HG03025 (cell line): Measurements from ENCODE around the gene ELL.
"Not testable (repeated sequence)": the region's sequence is repeated elsewhere in the genome, so short reads cannot be mapped to it uniquely, and the experiment has no call there.

Source experiments
- ATAC-seq: cut with Tn5 transposase; IDR thresholded peaks from one replicate; pipeline ENCODE4 v1.9.1; 2021; ENCODE audit warnings: mild to moderate bottlenecking, moderate library complexity; ENCODE audit not compliant: unreplicated experiment, low FRiP score

The ELL gene

DNA sequence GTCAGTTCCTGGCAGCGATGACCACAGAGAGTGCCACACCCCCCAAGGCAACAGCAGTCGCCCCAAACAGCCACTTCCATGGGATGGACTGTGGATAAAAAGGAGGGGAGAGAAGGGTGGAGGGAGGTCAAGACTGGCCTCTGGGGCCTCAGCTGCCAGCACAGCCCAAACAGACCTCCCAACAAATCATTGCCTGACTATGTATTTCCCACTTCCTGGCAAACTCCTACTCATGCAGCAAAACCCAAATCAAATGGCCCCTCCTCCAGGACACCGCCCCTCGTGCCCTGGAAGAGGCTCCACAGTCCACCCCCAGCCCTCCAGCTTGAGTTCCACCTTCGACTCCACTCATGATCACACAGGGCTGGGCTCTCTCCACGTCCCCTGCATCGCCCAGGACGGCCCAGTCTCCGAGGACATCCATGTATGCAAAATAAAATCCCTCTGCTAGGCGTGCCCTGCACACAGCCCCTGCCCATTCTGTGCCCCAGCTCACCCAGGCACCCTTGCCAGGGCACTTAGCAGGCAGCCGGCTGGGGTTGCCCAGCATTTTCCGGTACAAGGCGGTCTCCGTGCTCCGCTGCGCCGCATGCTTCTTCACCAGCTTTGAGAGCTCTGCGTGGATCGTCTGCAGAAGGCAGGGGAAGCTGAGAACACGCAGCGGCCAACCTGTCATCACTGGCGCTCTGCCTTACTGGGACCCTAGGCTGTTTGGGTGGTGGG lies 10.5 kb upstream of the ELL start:
- ATAC-seq: no peak

DNA sequence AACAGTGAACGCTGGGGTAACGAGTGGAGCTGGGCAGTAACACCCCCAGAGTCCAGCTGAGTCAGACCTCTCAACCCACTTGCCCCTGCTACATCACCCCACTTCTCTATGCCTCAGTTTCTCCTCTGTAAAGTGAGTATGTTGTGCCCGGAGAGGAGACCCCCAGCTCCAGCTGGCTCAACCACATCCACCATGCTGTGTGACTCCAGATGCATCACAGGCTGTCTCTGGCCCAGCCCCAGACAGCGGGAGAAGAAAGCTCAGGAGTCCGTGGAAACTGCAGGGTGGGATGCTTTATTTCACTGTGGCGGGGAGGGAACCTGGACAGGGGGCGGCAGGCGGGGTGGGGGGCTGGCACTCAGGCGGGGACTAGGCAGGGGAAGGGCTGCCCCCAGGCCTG lies 9.6 kb upstream of the ELL start:
- no peak for ATAC-seq

DNA sequence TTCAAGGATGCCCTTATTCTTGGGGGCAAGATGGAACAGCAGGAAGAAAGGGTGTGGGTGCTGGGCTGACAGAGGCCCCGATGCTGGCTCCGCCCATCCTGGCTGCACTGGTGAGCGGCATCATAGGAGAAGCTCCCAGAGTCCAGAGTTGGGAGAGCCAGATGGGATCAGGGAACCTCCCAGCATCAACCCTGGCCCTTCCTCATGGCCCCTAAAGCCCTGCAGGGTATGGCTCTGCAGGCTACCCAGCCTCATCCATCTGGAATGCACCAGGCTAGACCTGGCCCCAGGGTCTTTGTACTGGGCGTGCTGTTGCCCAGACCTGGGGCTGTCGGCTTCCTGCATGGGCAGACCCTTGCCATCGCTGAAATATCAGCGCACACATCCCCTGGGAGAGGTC lies 7.9 kb upstream of the ELL start:
- no peak for ATAC-seq

DNA sequence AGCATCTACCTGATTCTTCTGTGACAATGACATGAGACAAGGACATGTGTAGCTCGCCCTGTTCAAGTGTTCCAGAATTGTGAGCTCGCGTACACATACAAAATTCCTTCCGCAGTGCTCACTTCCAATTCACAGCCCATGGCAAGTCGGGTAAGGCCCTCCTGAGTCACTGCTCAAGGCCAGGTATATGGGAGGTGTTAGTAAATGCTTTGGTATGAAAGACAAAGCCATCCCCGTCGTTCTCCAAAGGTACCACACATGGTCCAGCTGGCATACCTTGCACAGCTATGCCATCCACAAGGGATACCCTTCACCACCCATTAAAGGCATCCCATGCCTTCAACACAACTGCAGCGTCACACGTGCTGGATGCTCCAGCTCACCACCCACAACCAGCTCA lies 4.4 kb upstream of the ELL start:
- no peak for ATAC-seq

DNA sequence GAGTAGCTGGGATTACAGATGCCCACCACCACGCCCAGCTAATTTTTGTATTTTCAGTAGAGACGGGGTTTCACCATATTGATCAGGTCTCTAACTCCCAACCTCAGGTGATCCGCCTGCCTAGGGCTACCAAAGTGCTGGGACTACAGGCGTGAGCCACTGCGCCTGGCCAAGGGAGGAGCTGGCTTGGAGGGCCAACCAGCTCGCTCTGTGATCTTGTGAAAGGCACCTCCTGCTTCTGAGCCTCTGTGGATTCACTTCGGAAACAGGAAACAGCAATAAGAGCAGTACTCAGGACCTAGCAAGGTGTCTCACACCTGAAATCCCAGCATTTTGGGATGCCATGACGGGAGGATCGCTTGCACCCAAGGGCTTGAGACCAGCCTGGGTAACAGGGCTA lies 2.0 kb upstream of the ELL start:
- no peak for ATAC-seq

DNA sequence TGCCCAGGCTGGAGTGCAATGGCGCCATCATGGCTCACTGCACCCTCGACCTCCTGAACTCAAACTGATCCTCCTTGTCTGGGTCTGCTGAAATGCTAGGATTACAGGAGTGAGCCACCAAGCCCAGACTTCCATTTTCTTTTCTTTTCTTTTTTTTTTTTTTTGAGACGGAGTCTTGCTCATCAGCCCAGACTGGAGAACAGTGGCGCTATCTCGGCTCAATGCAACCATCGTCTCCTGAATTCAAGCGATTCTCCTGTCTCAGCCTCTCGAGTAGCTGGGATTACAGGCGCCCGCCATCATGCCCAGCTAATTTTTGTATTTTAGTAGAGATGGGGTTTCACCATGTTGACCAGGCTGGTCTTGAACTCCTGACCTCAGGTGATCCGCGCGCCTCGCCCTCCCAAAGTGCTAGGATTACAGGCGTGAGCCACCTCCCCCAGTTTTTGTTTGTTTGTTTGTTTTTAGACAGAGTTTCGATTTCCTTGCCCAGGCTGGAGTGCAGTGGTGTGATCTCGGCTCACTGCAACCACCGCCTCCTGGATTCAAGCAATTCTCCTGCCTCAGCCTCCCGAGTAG lies 1.1 kb upstream of the ELL start:
- not testable (repeated sequence) for ATAC-seq

DNA sequence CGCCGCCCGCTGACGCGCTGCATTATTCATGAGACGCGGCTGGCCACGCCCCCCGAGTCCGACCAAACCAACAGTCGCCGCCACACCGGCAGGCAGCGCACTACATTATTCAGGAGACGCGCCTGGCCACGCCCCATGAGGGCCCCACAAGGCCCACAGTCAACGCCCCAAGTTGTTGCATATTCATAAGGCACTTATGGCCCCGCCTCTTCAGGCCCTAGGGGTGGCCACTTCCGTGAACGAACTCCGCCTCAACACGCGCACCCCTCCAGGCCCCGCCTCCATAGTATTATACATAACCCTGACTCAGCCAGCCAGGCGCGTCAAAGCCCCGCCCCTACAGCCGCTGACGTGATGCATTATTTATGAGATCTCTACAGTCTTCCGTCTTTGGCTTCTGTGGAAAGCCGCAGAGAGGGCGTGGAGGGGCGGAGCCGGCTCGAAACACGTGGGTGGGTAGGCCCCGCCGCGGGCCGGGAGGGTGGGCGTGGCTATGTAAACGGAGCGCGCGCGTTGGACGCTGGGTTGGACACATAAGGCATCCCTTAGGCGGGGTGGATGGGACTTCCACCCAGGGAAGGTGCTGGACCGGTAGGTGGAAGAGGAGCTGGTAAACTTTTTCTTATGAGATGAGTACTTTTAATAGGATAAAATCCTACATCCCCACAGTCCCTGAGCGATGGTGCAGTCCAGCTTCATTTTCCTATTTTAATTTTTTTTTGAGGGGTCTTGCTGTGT lies 423 bp upstream of the ELL start:
- peak; percentile 86 for ATAC-seq

DNA sequence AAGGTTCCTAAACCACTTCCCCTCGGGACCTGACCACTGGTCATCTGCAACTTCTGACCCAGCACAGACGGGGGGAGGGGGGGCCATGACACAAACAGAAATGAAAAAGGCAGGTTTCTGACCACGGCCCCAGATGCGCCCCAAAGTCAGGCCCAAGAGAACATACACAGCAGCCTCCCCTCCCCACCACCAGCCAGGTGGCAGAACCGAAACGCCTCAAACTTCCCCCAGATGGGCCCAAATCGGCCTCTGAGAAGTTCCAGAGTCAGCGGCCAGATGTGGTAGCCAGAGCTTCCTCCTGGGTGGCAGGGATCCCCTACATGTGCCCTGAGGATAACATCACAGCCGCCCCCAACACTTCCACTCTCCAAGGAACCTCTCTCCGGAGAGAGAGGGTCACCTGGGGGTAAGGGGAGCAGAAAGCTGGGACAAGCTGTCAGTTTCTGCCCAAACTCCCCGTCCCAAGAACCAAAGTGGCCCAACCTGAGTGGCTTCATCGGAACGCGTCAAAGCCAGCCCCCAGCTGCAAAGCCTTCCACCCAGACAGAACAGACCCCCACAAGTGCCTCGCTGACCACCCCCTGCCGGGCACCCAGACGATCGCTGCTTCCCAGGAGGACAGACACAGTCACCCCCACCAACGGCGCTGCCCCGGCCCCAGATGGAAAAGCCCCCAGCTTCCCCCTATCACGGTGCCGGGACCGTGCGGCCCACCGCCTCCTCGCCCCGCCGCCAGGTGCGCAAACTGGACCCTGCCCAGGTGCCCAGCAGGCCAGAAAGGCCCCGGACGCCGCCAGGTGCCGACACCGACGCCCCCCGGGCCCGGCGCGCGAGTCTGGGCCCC lies 800 bp downstream of the ELL start:
- no peak for ATAC-seq

DNA sequence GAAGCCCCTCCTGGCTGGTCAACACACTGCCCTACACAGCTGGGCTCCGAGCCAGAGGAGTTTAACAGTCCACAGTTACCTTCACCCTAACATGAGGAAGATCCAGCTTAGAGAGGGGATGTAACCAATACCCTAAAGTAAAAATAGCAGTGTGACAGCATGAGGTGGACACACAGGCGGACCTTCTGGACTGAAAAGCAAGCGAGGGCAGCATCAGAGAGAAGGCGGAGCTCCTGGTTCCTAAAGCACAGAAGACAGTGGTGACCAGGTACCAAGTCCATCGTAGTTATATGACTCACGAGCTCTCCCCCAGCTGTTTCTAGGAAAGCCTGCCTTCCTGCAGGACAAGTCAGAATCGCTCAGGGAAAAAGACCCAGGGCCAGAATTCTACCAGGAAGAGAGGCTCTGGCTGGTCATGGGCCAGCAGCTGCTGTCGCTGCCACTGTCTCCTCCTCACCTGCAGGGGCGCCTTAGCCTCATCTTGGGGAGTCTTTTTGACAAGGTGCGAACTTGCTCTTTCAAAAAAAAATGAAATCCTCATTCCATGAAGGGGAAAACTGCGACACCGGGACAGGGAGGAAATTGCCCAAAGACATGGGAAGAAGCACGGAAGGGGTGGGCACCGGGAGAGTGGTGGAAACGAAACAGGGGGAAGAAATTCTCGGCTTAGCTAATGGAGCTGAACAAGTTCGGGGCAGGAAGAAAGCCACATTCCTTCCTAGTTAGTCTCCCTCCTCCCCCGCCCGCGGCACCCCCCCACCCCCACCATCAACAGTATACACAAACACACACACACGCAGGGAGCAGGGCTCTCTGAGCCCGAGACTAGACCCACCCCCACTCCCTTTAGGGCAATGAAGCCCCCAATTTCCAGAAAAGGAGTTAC lies 1.7 kb downstream of the ELL start:
- no peak for ATAC-seq

DNA sequence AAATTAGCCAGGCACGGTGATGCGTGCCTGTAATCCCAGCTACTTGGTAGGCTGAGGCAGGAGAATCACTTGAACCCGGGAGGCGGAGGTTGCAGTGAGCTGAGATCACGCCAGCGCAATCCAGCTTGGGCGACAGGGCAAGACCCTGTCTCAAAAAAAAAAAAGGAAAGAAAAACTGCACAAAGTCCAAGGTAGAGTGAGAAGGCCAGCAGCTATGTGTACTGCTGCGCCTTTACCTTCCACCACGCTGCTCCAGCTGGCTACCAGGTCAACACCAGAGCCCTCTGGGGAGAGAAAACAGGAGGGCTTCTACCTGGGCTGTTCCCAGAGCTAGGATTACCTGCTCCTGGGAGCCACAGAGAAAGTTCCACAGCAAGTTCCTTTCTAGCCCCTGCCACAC lies 3.2 kb downstream of the ELL start:
- ATAC-seq: no peak

DNA sequence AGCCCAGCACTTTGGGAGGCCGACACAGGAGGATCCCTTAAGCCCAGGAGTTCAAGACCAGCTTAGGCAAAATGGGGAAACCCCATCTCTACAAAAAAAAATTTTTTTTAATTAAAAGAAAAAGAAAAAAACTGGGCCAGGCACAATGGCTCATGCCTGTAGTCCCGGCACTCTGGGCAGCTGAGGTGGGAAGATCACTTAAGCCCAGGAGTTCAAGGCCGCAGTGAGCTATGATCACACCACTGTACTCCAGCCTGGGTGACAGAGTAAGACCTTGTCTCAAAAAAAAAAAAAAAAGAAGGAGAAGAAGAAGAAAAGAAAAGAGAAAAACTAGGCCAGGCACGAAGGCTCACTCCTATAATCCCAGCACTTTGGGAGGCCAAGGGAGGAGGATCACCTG lies 4.3 kb downstream of the ELL start:
- ATAC-seq: no peak

DNA sequence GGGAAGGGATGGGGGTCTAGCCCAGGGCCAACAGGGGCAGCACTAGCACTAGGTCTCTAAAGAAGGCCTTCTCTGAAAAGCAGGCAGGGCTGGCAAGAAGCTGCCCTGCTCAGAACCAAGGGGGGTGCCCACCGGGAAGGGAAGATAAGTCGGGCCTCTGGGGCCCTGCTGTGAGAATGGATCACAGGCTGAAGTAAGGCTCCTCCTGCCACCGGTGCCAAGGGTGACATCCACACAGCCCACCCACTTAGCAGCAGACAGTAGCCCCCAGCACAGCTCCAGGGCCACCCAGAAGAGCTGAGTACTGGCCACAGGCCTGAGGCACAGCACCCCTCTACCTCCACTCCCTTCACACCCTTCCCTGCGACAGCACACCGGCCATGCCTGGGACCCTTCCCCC lies 5.9 kb downstream of the ELL start:
- no peak for ATAC-seq

DNA sequence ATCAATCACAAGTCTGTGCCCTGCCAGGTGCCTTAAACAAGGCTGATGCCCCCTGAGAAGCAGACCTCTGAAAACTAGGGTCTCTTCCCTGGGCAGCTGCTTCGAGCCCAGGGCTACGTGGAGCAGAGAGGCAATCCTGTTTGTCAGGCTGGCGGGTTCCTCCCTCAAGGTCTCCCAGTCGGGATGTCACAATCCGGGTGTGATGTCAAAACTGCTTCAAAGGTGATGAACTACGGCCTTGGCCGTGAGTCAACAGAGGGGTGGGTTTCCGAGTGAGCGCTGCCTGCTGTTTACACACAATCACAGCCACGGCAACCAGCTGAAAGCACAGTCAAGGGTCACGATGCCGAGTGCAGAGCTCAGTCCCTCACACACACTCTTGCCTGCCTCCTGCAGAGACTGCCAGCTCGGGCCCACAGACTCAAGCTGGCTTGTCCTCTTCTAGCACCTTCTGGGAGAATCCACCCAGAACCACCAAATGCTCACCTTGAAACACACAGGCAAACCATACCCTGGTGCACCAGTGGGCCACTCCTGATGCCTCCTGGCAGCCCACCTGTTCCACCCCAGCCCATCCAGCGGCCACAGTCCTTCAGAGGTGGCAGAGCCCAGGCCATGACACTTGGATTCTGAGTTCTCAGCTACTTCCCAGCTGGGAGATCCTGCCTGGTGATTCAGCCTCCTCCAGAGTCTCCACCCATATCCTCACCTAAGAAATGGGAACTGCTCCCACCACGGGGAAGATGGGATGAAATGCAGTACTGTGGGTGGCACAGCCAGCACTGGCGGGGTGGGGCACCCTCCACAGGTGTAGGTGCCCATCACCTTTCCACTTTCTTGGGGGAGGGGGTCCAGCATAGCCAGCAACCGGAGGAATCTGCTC lies 6.8 kb downstream of the ELL start:
- no peak for ATAC-seq

DNA sequence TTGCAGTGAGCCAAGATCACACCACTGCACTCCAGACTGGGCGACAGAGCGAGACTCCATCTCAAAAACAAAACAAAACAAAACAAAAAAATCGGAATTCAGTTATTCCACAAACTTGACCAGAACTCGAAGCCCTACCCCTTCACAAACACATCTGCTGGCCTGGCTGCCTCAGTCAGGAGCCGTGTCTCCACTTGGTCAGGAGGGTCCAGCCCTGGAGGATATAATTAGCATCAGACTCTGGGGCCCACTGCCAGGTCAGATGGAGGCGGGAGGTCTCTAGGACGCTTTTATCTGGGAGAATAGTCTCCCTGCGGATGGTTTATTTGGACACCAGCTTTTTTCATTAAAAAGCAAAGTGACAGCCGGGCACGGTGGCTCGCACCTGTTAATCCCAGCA lies 8.0 kb downstream of the ELL start:
- ATAC-seq: no peak

DNA sequence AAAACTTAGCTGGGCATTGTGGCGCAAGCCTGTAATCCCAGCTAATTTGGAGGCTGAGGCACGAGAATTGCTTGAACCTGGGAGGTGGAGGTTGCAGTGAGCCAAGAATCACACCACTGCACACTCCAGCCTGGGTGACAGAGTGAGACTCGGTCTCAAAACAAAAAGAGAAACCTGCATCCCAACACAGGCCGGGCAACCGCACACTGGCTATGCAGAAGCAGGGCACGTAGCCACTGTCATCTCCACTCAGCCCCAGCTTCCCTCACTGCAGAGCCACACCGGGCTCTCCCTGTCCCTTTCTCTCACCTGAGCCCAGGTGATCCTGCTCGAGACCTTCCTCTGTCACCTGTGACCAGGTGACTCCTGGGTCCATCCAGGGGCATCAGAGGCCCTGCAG lies 11.7 kb downstream of the ELL start:
- no peak for ATAC-seq

DNA sequence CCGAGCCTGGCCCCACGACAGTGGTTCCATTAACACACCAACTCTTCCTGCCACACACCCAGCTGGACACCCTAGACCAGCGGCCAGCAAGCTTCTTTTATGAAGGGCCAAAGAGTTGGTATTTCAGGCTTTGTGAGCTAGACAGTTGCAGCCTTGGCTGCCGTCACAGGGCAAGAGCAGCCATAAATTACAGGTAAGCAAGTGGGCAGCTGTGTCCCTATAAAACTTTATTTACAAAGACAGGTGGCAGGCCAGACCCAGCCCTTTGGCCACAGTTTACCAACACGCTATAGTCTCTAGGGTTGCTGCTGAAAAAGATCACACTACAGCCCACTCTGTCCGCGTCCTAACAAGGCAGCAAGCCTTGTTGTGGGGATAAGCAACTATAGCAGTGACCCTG lies 13.3 kb downstream of the ELL start:
- ATAC-seq: no peak

DNA sequence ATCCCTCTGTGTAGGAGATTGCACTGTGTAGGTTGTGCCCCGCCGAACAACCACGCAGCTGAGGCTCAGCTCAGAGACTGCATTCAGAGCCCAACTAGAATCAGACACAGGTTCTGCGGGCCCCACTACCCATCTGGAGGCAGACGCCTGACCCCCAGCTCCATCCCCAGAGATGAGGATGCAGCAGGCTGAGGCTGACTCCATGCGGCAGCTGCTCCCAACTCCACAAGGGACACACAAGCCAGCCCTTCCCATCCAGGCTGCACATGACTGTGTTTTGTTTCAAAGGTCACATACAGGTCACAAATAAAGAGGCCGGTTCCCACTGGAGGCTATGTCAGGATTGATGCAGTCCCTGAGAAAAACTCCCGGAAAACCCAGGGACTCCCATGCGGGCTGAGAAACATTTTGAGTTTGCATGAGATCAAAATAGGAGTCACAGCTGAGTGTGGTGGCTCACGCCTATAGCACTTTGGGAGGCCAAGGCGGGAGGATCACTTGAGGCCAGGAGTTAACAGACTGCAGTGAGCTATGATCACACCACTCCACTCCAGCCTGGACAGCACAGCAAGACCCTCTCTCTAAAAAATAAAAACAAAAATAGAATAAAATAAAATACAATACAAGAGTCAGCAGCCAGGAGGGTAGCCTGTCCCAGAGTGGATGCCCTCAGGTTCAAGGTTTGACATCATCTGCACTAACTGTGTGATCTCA lies 14.0 kb downstream of the ELL start:
- ATAC-seq: no peak

DNA sequence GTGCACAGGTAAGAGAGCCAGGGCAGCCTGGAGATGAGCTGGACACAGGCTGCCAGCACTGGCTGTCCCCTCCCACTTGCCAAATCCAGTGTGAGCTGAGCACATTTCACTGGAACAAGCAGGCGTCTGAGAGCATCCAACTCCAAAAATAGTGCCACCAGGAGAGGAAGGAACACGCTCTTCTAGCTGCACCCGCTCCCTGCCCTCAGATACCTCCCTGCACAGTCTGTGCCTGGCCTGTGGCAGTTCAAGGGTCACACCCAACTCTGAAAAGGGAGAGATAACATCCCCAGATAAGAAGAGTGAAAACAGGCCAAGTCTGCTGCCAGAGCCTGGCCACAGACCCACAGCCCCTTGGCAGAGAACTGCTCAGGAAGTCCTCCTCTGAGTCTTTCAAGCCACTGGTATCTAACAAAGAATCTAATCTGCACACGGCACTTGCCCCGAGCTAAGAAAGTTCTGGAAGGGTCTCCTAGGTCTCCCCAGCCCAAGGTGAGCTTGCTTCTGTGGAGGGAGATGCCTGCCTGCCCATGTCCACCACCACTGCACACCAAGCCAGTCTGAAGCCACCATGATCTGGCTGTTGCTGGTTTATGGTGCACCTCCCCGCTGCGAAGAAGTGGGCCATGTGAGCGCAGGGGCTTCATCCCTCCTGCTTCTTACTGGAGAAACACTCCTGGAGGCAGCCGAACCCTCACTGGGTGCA lies 14.7 kb downstream of the ELL start:
- no peak for ATAC-seq
